Hepatocyte (in vitro differentiated cells): Measurements from ENCODE around the gene SPACA7.

Experiments
- EZH2 ChIP-seq: fragments of 200-600 bp; sonication (generic); IDR thresholded peaks from 2 replicates; pipeline ENCODE4 v1.6.1; 2016; ENCODE audit warnings: antibody characterized with exemption, mild to moderate bottlenecking, borderline replicate concordance
- TF ChIP-seq, protein P1 (sequence below): fragments of 200-600 bp; sonication (generic); IDR thresholded peaks from 2 replicates; pipeline ENCODE4 v1.5.1; 2016; ENCODE audit warnings: antibody characterized with exemption, mild to moderate bottlenecking; ENCODE audit not compliant: poor library complexity

DNA sequence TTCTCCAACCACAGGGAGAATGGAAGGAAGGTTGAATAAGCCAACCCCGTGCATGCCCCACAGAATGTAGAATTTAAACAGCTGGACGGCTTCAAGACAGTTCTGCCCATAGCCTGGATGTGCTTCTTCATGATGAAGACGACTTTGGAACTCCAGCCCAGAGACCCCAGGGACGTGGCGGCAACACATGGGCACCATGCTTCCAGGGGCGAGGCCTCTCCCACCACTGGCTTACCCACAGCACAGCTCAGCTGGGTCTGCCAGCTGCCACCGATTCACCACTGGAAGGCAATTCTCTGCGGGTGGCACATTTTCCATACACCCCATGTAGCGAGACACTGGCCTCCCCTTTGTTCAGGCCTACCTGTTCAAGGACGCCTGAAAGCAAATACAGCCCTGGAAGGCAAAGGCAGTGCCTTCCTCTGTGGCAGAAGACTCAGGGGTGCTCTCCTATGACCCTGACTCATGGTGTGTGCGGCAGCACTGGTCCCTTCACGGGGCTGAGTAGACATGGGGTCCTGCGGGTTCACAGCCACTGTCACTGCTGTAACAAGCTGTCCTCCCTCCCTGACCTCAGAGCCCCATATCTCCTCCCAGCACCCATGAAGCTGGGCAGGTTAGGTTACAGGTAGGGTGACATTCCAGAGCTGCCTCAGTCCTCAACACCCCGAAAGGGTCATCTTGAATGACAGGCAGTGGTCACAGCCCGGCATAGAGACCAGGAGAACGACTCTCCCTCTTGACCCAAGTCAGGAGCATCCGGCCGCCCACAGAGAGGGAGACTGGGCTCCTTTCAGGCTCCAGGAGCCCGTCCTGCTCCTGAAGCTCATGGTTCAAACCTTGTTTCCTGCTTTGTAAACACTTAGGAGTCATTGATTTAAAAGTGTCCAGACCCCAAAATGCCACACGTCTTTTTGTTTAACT lies 72.7 kb downstream of the SPACA7 start:
- TF ChIP-seq, protein P1, sequence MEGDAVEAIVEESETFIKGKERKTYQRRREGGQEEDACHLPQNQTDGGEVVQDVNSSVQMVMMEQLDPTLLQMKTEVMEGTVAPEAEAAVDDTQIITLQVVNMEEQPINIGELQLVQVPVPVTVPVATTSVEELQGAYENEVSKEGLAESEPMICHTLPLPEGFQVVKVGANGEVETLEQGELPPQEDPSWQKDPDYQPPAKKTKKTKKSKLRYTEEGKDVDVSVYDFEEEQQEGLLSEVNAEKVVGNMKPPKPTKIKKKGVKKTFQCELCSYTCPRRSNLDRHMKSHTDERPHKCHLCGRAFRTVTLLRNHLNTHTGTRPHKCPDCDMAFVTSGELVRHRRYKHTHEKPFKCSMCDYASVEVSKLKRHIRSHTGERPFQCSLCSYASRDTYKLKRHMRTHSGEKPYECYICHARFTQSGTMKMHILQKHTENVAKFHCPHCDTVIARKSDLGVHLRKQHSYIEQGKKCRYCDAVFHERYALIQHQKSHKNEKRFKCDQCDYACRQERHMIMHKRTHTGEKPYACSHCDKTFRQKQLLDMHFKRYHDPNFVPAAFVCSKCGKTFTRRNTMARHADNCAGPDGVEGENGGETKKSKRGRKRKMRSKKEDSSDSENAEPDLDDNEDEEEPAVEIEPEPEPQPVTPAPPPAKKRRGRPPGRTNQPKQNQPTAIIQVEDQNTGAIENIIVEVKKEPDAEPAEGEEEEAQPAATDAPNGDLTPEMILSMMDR, result no peak
- TF ChIP-seq EZH2, result no peak
